PC-9 (cell line): ENCODE data around the gene ADAM8. TPM values are rescaled to one million over a fixed set of nuclear protein-coding genes. Genes with fewer than 3 reads are reported as not detected.

ENCODE experiments used
- BruUV-seq: library from RNA; stranded (reverse); fragments of 400-500 nt; replicated peaks from 2 replicates; lab custom pipeline; 2021; lab: Mats Ljungman, UMichigan
- CTCF ChIA-PET: fragments of 300-600 bp; sonication (Branson Sonifier 250); formaldehyde crosslinking; loops from one replicate; lab custom pipeline; 2022; ENCODE audit warnings: antibody characterized with exemption; lab: Charles Lee
- POLR2A ChIA-PET: fragments of 300-600 bp; sonication (Branson Sonifier 250); formaldehyde crosslinking; loops from one replicate; lab custom pipeline; 2022; ENCODE audit warnings: antibody characterized with exemption; ENCODE audit not compliant: unreplicated experiment; lab: Charles Lee
- DNase-seq, 2 experiments: peaks; one replicate each; pipeline versions ENCODE4 v3.0.0 to v3.0.0-alpha.2; 2015 to 2022; ENCODE audit warnings: mixed read lengths in 1 of 2
- H2AFZ ChIP-seq: fragments of 200-600 bp; sonication (generic); 2 replicates; pipeline ENCODE4 v1.8.1; 2017; ENCODE audit warnings: antibody characterized with exemption
- H3F3A ChIP-seq: fragments of 200-600 bp; sonication (generic); 2 replicates; pipeline ENCODE4 v1.8.1; 2017; ENCODE audit warnings: antibody characterized with exemption, mild to moderate bottlenecking, low read depth; ENCODE audit not compliant: insufficient read depth
- H3K27ac ChIP-seq: fragments of 200-600 bp; sonication (generic); 2 replicates; pipeline ENCODE4 v1.6.1; 2016; ENCODE audit warnings: mixed run types
- H3K27me3 ChIP-seq: fragments of 200-600 bp; sonication (generic); 2 replicates; pipeline ENCODE4 v1.6.1; 2016; ENCODE audit warnings: low read depth, mixed run types; ENCODE audit not compliant: insufficient read depth
- H3K36me3 ChIP-seq: fragments of 200-600 bp; sonication (generic); 2 replicates; pipeline ENCODE4 v1.6.1; 2016; ENCODE audit warnings: low read depth, mixed run types
- H3K4me1 ChIP-seq: fragments of 200-600 bp; sonication (generic); replicated peaks from 2 replicates; pipeline ENCODE4 v1.6.1; 2016; ENCODE audit warnings: mixed run types; ENCODE audit not compliant: insufficient read depth
- H3K4me2 ChIP-seq: fragments of 200-600 bp; sonication (generic); 2 replicates; pipeline ENCODE4 v1.6.1; 2017; ENCODE audit warnings: mixed run types
- H3K4me3 ChIP-seq: fragments of 200-600 bp; sonication (generic); 2 replicates; pipeline ENCODE4 v1.6.1; 2016; ENCODE audit warnings: mixed run types
- H3K79me2 ChIP-seq: fragments of 200-600 bp; sonication (generic); 2 replicates; pipeline ENCODE4 v1.6.1; 2017; ENCODE audit warnings: low read depth, mixed run types
- H3K9me2 ChIP-seq: fragments of 200-600 bp; sonication (generic); 2 replicates; pipeline ENCODE4 v1.8.1; 2017; ENCODE audit warnings: mild to moderate bottlenecking; ENCODE audit not compliant: insufficient read depth
- H3K9me3 ChIP-seq: fragments of 200-600 bp; sonication (generic); 2 replicates; pipeline ENCODE4 v1.8.1; 2016; ENCODE audit warnings: low read depth; ENCODE audit not compliant: insufficient read depth
- H4K20me1 ChIP-seq: fragments of 200-600 bp; sonication (generic); 2 replicates; pipeline ENCODE4 v1.8.1; 2017; ENCODE audit not compliant: insufficient read depth
- CTCF ChIP-seq: fragments of 200-600 bp; sonication (generic); conservative IDR thresholded peaks from 2 replicates; pipeline ENCODE4 v1.6.1; 2017; ENCODE audit warnings: mixed run types, antibody characterized with exemption, mild to moderate bottlenecking, moderate library complexity
- EZH2 ChIP-seq: fragments of 200-600 bp; sonication (generic); IDR thresholded peaks from 2 replicates; pipeline ENCODE4 v1.8.0; 2017; ENCODE audit warnings: antibody characterized with exemption, low read depth
- intact Hi-C: fragments of 100-400 bp; cut with micrococcal nuclease; formaldehyde crosslinking; loops from one replicate; pipeline ENCODE4 v1.10.0; 2022; ENCODE audit not compliant: unreplicated experiment
- total RNA-seq: library from RNA; stranded (reverse); gene quantifications from 2 replicates; pipeline ENCODE4 v1.2.3, GENCODE V29; 2021

Gene ADAM8
- total RNA-seq, 1 experiment from 2014 or later = 18.3 TPM

GRCh38 chr10:133221331-133221730 is 55.3 kb downstream of the ADAM8 start:
- Histone ChIP-seq H3K4me1 (no peaks in the 10 kb centered on the region), H3K9me2 (no peaks in the 10 kb centered on the region), H3K4me3 (no peak overlapping the region), H3K36me3 (no peaks in the 10 kb centered on the region), H3K9me3 (no peaks in the 10 kb centered on the region), H3F3A (no peaks in the 10 kb centered on the region), H3K27me3 (peaks cover 36% of the 10 kb centered on the region), H3K79me2 (no peaks in the 10 kb centered on the region), H3K4me2 (no peak overlapping the region), H4K20me1 (no peaks in the 10 kb centered on the region), H3K27ac (no peak overlapping the region), H2AFZ (no peak overlapping the region)
- intact Hi-C loops = loop anchor here (10.0 kb wide), 1 partner anchor 63 kb away; no protein-coding TSS in a partner anchor
- POLR2A ChIA-PET = no interaction called here
- BruUV-seq = no TSS peak
- DNase-seq = no peak
- TF ChIP-seq CTCF (no peak), EZH2 (no peak)
- CTCF ChIA-PET = no interaction called here

- no peaks in the 10 kb centered on the region for H3F3A ChIP-seq
- POLR2A ChIA-PET = no interaction called here
- no peaks in the 10 kb centered on the region for H3K36me3 ChIP-seq
- H2AFZ ChIP-seq = no peak overlapping the region
- H3K4me3 ChIP-seq = no peak overlapping the region
- peaks cover 33% of the 10 kb centered on the region for H3K27me3 ChIP-seq
- no peak overlapping the region for H3K27ac ChIP-seq
- no peaks in the 10 kb centered on the region for H3K79me2 ChIP-seq
- TF ChIP-seq EZH2 (no peak), CTCF (no peak)
- intact Hi-C loops = loop anchor here (10.0 kb wide), 1 partner anchor 65 kb away; no protein-coding TSS in a partner anchor
- H3K9me3 ChIP-seq = no peaks in the 10 kb centered on the region
- no peaks in the 10 kb centered on the region for H3K9me2 ChIP-seq
- CTCF ChIA-PET = no interaction called here
- no TSS peak for BruUV-seq
- no peaks in the 10 kb centered on the region for H4K20me1 ChIP-seq
- H3K4me1 ChIP-seq = no peaks in the 10 kb centered on the region
- H3K4me2 ChIP-seq = no peak overlapping the region
- no peak for DNase-seq
Observed at GRCh38 chr10:133219782-133220181, 56.9 kb downstream of the ADAM8 start.

DNA sequence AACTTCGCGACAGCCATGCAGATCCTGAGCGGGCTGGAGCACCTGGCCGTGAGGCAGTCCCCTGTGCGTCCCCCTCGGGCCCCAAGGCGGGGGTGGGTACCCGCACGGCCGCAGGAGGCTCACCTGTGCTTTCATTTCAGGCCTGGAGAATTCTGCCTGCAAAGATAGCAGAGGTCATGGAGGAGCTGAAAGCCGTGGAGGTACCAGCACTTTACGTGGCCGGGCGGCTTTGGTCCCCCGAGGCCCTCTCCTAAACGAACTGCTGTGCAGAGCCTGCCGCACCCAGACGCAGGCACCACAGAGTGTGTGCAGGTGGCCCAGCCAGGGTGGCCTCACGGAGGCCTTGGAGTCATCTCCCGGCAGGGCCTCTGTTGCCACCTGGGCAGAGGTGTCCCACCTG is 57.8 kb downstream of the ADAM8 start:
- no peak overlapping the region for H3K4me2 ChIP-seq
- H3K27me3 ChIP-seq = peaks cover 27% of the 10 kb centered on the region
- H3F3A ChIP-seq = no peaks in the 10 kb centered on the region
- intact Hi-C loops = no loop called here
- CTCF ChIA-PET = no interaction called here
- POLR2A ChIA-PET = no interaction called here
- no peaks in the 10 kb centered on the region for H3K36me3 ChIP-seq
- no peak overlapping the region for H3K27ac ChIP-seq
- no peak overlapping the region for H3K4me3 ChIP-seq
- no peak for DNase-seq
- H3K79me2 ChIP-seq = no peaks in the 10 kb centered on the region
- no peak for TF ChIP-seq EZH2
- no peak for TF ChIP-seq CTCF
- BruUV-seq = no TSS peak
- no peaks in the 10 kb centered on the region for H3K9me3 ChIP-seq
- no peaks in the 10 kb centered on the region for H3K4me1 ChIP-seq
- H3K9me2 ChIP-seq = no peaks in the 10 kb centered on the region
- no peaks in the 10 kb centered on the region for H4K20me1 ChIP-seq
- H2AFZ ChIP-seq = no peak overlapping the region
